KOPT-K1 (cell line): Measurements from ENCODE around the gene MAGI2.

Experiments
- H3K27ac ChIP-seq: fragments of 200-600 bp; sonication (generic); 2 replicates; pipeline ENCODE4 v1.5.1; 2016; ENCODE audit warnings: antibody characterized with exemption, mild to moderate bottlenecking, low read depth, low read length; ENCODE audit not compliant: poor library complexity, severe bottlenecking
- H3K36me3 ChIP-seq: fragments of 200-600 bp; sonication (generic); 2 replicates; pipeline ENCODE4 v1.5.1; 2017; ENCODE audit warnings: antibody characterized with exemption, mild to moderate bottlenecking, low read length, moderate library complexity; ENCODE audit not compliant: insufficient read depth
- H3K9me3 ChIP-seq: fragments of 200-600 bp; sonication (generic); 2 replicates; pipeline ENCODE4 v1.5.1; 2017; ENCODE audit warnings: antibody characterized with exemption, low read length, mild to moderate bottlenecking; ENCODE audit not compliant: insufficient read depth, poor library complexity, severe bottlenecking

Gene MAGI2

GRCh38 chr7:78146546-78146945 is 1306.9 kb downstream of the MAGI2 start:
- no peaks in the 10 kb centered on the region for H3K36me3 ChIP-seq
- H3K27ac ChIP-seq = no peak overlapping the region
- no peaks in the 10 kb centered on the region for H3K9me3 ChIP-seq

GRCh38 chr7:78143661-78144060 is 1309.8 kb downstream of the MAGI2 start:
- Histone ChIP-seq H3K36me3 (no peaks in the 10 kb centered on the region), H3K9me3 (no peaks in the 10 kb centered on the region), H3K27ac (no peak overlapping the region)

- no peak overlapping the region for H3K27ac ChIP-seq
- no peaks in the 10 kb centered on the region for H3K36me3 ChIP-seq
- H3K9me3 ChIP-seq = no peaks in the 10 kb centered on the region
Observed at GRCh38 chr7:78141522-78142281, 1311.8 kb downstream of the MAGI2 start.

GRCh38 chr7:78140109-78140508 is 1313.4 kb downstream of the MAGI2 start:
- Histone ChIP-seq H3K9me3 (no peaks in the 10 kb centered on the region), H3K36me3 (no peaks in the 10 kb centered on the region), H3K27ac (no peak overlapping the region)

- Histone ChIP-seq H3K9me3 (no peaks in the 10 kb centered on the region), H3K27ac (no peak overlapping the region)
Observed at GRCh38 chr7:78139335-78139734, 1314.1 kb downstream of the MAGI2 start.

GRCh38 chr7:78134774-78135173 is 1318.7 kb downstream of the MAGI2 start:
- Histone ChIP-seq H3K36me3 (no peaks in the 10 kb centered on the region), H3K9me3 (no peaks in the 10 kb centered on the region), H3K27ac (no peak overlapping the region)

More at GRCh38 chr7:78139335-78139734, 1314.1 kb downstream of the MAGI2 start:
- H3K36me3 ChIP-seq = no peaks in the 10 kb centered on the region

GRCh38 chr7:78134256-78134655 is 1319.2 kb downstream of the MAGI2 start:
- Histone ChIP-seq H3K36me3 (no peaks in the 10 kb centered on the region), H3K27ac (no peak overlapping the region), H3K9me3 (no peaks in the 10 kb centered on the region)

- Histone ChIP-seq H3K9me3 (no peaks in the 10 kb centered on the region), H3K27ac (no peak overlapping the region), H3K36me3 (no peaks in the 10 kb centered on the region)
Observed at GRCh38 chr7:78130446-78131215, 1322.8 kb downstream of the MAGI2 start.

- H3K27ac ChIP-seq = no peak overlapping the region
- no peaks in the 10 kb centered on the region for H3K36me3 ChIP-seq
- no peaks in the 10 kb centered on the region for H3K9me3 ChIP-seq
Observed at GRCh38 chr7:78129865-78130264, 1323.6 kb downstream of the MAGI2 start.

GRCh38 chr7:78127009-78127408 is 1326.5 kb downstream of the MAGI2 start:
- H3K27ac ChIP-seq = no peak overlapping the region
- no peaks in the 10 kb centered on the region for H3K9me3 ChIP-seq
- no peaks in the 10 kb centered on the region for H3K36me3 ChIP-seq

GRCh38 chr7:78125884-78126283 is 1327.6 kb downstream of the MAGI2 start:
- no peak overlapping the region for H3K27ac ChIP-seq
- no peaks in the 10 kb centered on the region for H3K9me3 ChIP-seq
- H3K36me3 ChIP-seq = no peaks in the 10 kb centered on the region

- Histone ChIP-seq H3K36me3 (no peaks in the 10 kb centered on the region), H3K9me3 (no peaks in the 10 kb centered on the region), H3K27ac (no peak overlapping the region)
Observed at GRCh38 chr7:78124216-78124615, 1329.3 kb downstream of the MAGI2 start.

GRCh38 chr7:78121888-78122287 is 1331.6 kb downstream of the MAGI2 start:
- Histone ChIP-seq H3K9me3 (no peaks in the 10 kb centered on the region), H3K27ac (no peak overlapping the region), H3K36me3 (no peaks in the 10 kb centered on the region)

GRCh38 chr7:78118470-78118869 is 1335.0 kb downstream of the MAGI2 start:
- no peak overlapping the region for H3K27ac ChIP-seq
- no peaks in the 10 kb centered on the region for H3K36me3 ChIP-seq
- H3K9me3 ChIP-seq = no peaks in the 10 kb centered on the region

- Histone ChIP-seq H3K36me3 (no peaks in the 10 kb centered on the region), H3K27ac (no peak overlapping the region), H3K9me3 (no peaks in the 10 kb centered on the region)
Observed at GRCh38 chr7:78115876-78116275, 1337.6 kb downstream of the MAGI2 start.

- no peaks in the 10 kb centered on the region for H3K36me3 ChIP-seq
- no peak overlapping the region for H3K27ac ChIP-seq
- no peaks in the 10 kb centered on the region for H3K9me3 ChIP-seq
Observed at GRCh38 chr7:78114993-78115392, 1338.5 kb downstream of the MAGI2 start.
